Panc1 (cell line): Measurements from ENCODE around the gene RRP9. TPM values are rescaled to one million over a fixed set of nuclear protein-coding genes. Genes with fewer than 3 reads are reported as not detected.

Source experiments
- ATAC-seq: fragments of 200-7000 bp; cut with Tn5 transposase; 2 replicates; pipeline ENCODE4 v1.9.1; 2020; ENCODE audit warnings: mild to moderate bottlenecking, moderate library complexity
- BruUV-seq: library from RNA; stranded (reverse); fragments of 400-500 nt; replicated peaks from 2 replicates; lab custom pipeline; 2021; lab: Mats Ljungman, UMichigan
- CTCF ChIA-PET: fragments of 300-600 bp; sonication (Branson Sonifier 250); formaldehyde crosslinking; loops from one replicate; lab custom pipeline; 2022; ENCODE audit warnings: antibody characterized with exemption; lab: Charles Lee
- POLR2A ChIA-PET: fragments of 300-600 bp; sonication (Branson Sonifier 250); formaldehyde crosslinking; loops from one replicate; lab custom pipeline; 2022; ENCODE audit warnings: antibody characterized with exemption; lab: Charles Lee
- DNase-seq: peaks from one replicate; pipeline ENCODE4 v3.0.0-alpha.2; 2010; ENCODE audit warnings: low read depth, low spot score
- H3K27ac ChIP-seq: 2 replicates; pipeline ENCODE4 v1.5.1; 2011; ENCODE audit warnings: mild to moderate bottlenecking, low read length, inconsistent platforms
- H3K27me3 ChIP-seq: fragments of 200-500 bp; sonication (Bioruptor generic); 2 replicates; pipeline ENCODE4 v1.6.0; 2014; ENCODE audit warnings: low read length, inconsistent platforms; ENCODE audit not compliant: control insufficient read depth, insufficient read depth
- H3K36me3 ChIP-seq: fragments of 200-500 bp; sonication (Bioruptor generic); 2 replicates; pipeline ENCODE4 v1.5.1; 2014; ENCODE audit warnings: inconsistent platforms, mild to moderate bottlenecking, low read length, moderate library complexity; ENCODE audit not compliant: control insufficient read depth, insufficient read depth
- H3K4me1 ChIP-seq: 2 replicates; pipeline ENCODE4 v1.5.1; 2011; ENCODE audit warnings: inconsistent platforms, mild to moderate bottlenecking, low read length, moderate library complexity; ENCODE audit not compliant: control insufficient read depth, insufficient read depth
- H3K4me3 ChIP-seq, 2 experiments: 2 replicates each; pipeline ENCODE4 v1.5.1; 2011 to 2012; ENCODE audit warnings: low read depth in 2 of 2, low read length in 2 of 2, mild to moderate bottlenecking in 2 of 2, inconsistent platforms in 1 of 2, moderate library complexity in 1 of 2
- H3K9me3 ChIP-seq: fragments of 200-500 bp; sonication (Bioruptor generic); 2 replicates; pipeline ENCODE4 v1.5.1; 2014; ENCODE audit warnings: low read depth, mild to moderate bottlenecking, inconsistent platforms, low read length, moderate library complexity; ENCODE audit not compliant: control insufficient read depth, insufficient read depth
- POLR2AphosphoS5 ChIP-seq: IDR thresholded peaks from 2 replicates; pipeline ENCODE4 v1.6.1; 2012; ENCODE audit warnings: mild to moderate bottlenecking, low read depth, low read length, moderate library complexity
- SIN3A ChIP-seq: IDR thresholded peaks from 2 replicates; pipeline ENCODE4 v1.6.1; 2012; ENCODE audit warnings: low read depth, mild to moderate bottlenecking, low read length, moderate library complexity, borderline replicate concordance; ENCODE audit not compliant: insufficient read depth
- TCF7L2 ChIP-seq: IDR thresholded peaks from 2 replicates; pipeline ENCODE4 v1.6.1; 2011; ENCODE audit warnings: mild to moderate bottlenecking, low read depth, low read length, inconsistent platforms
- in situ Hi-C: cut with HindIII; loops from 2 replicates; pipeline ENCODE4 v1.10.0; 2016; ENCODE audit warnings: low sequenced_read_pairs, low pct_unique_long_range_greater_than_20kb
- intact Hi-C: fragments of 100-400 bp; cut with micrococcal nuclease; formaldehyde crosslinking; loops from one replicate; pipeline ENCODE4 v1.10.0; 2022; ENCODE audit not compliant: unreplicated experiment
- total RNA-seq: library from RNA; stranded (reverse); gene quantifications from one replicate; pipeline ENCODE4 v1.2.1, GENCODE V29; 2021; ENCODE audit not compliant: unreplicated experiment
- TF ChIP-seq, protein P1 (sequence below), 2 experiments: IDR thresholded peaks; 2 replicates each; pipeline ENCODE4 v1.6.1; 2011 to 2012; ENCODE audit warnings: low read depth in 2 of 2, control low read depth in 1 of 2, low read length in 1 of 2, mild to moderate bottlenecking in 1 of 2, moderate library complexity in 1 of 2; ENCODE audit not compliant: insufficient read depth in 1 of 2
- TF ChIP-seq, protein P2 (sequence below): fragments of 450-650 bp; IDR thresholded peaks from 2 replicates; pipeline ENCODE4 v1.5.1; 2017; ENCODE audit warnings: mild to moderate bottlenecking

The RRP9 gene
- total RNA-seq, 1 experiment from 2014 or later = 54.5 TPM

DNA sequence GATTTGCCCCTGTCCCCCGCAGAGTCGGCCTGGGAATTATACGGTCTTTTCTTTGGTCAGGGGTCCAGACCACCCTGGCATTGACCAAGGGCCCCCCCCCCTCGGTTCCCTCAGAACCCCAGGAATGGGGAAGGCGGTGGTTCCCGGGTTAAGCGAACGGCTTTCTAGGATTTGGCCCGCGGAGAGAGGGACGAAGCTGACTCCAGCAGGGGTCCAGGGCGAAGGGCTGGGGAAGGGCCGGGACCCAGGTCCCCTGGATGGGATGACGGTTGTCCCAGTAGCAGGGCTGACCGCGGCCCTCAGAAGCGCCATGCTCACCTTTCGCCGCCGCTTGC is 274 bp downstream of the RRP9 start:
- POLR2A ChIA-PET = interaction anchor here (0.6 to 0.7 kb wide), 2 partner anchors 66 to 217 kb away, joined by 3 to 5 read pairs; no protein-coding TSS in a partner anchor
- intact Hi-C loops = no loop called here
- peak; percentile 6 for ATAC-seq
- BruUV-seq = no TSS peak
- Histone ChIP-seq H3K4me1 (peaks cover 7% of the 10 kb centered on the region; the same call in 1 of the 2 replicates), H3K27ac (peak overlapping the region; percentile 78), H3K27me3 (no peaks in the 10 kb centered on the region), H3K36me3 (no peaks in the 10 kb centered on the region; the same call in 1 of the 2 replicates), H3K4me3 (peak overlapping the region; percentile 93 to 94), H3K9me3 (no peaks in the 10 kb centered on the region)
- DNase-seq = no peak
- in situ Hi-C loops = no loop called here
- CTCF ChIA-PET = interaction anchor here (0.8 to 1.2 kb wide), 2 partner anchors 32 to 42 kb away, joined by 3 to 7 read pairs; partner anchors contain the start of genes ABHD14B and ACY1
- no peak for TF ChIP-seq SIN3A
- no peak for TF ChIP-seq TCF7L2
- TF ChIP-seq, protein P1, sequence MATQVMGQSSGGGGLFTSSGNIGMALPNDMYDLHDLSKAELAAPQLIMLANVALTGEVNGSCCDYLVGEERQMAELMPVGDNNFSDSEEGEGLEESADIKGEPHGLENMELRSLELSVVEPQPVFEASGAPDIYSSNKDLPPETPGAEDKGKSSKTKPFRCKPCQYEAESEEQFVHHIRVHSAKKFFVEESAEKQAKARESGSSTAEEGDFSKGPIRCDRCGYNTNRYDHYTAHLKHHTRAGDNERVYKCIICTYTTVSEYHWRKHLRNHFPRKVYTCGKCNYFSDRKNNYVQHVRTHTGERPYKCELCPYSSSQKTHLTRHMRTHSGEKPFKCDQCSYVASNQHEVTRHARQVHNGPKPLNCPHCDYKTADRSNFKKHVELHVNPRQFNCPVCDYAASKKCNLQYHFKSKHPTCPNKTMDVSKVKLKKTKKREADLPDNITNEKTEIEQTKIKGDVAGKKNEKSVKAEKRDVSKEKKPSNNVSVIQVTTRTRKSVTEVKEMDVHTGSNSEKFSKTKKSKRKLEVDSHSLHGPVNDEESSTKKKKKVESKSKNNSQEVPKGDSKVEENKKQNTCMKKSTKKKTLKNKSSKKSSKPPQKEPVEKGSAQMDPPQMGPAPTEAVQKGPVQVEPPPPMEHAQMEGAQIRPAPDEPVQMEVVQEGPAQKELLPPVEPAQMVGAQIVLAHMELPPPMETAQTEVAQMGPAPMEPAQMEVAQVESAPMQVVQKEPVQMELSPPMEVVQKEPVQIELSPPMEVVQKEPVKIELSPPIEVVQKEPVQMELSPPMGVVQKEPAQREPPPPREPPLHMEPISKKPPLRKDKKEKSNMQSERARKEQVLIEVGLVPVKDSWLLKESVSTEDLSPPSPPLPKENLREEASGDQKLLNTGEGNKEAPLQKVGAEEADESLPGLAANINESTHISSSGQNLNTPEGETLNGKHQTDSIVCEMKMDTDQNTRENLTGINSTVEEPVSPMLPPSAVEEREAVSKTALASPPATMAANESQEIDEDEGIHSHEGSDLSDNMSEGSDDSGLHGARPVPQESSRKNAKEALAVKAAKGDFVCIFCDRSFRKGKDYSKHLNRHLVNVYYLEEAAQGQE (IDR thresholded peaks at IDR 0.05; ENCODE audit: insufficient read depth in 1 of 2, low read depth in 2 of 2, low read length in 1 of 2) = no peak
- TF ChIP-seq POLR2AphosphoS5 = no peak
- TF ChIP-seq, protein P2, sequence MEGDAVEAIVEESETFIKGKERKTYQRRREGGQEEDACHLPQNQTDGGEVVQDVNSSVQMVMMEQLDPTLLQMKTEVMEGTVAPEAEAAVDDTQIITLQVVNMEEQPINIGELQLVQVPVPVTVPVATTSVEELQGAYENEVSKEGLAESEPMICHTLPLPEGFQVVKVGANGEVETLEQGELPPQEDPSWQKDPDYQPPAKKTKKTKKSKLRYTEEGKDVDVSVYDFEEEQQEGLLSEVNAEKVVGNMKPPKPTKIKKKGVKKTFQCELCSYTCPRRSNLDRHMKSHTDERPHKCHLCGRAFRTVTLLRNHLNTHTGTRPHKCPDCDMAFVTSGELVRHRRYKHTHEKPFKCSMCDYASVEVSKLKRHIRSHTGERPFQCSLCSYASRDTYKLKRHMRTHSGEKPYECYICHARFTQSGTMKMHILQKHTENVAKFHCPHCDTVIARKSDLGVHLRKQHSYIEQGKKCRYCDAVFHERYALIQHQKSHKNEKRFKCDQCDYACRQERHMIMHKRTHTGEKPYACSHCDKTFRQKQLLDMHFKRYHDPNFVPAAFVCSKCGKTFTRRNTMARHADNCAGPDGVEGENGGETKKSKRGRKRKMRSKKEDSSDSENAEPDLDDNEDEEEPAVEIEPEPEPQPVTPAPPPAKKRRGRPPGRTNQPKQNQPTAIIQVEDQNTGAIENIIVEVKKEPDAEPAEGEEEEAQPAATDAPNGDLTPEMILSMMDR = no peak

DNA sequence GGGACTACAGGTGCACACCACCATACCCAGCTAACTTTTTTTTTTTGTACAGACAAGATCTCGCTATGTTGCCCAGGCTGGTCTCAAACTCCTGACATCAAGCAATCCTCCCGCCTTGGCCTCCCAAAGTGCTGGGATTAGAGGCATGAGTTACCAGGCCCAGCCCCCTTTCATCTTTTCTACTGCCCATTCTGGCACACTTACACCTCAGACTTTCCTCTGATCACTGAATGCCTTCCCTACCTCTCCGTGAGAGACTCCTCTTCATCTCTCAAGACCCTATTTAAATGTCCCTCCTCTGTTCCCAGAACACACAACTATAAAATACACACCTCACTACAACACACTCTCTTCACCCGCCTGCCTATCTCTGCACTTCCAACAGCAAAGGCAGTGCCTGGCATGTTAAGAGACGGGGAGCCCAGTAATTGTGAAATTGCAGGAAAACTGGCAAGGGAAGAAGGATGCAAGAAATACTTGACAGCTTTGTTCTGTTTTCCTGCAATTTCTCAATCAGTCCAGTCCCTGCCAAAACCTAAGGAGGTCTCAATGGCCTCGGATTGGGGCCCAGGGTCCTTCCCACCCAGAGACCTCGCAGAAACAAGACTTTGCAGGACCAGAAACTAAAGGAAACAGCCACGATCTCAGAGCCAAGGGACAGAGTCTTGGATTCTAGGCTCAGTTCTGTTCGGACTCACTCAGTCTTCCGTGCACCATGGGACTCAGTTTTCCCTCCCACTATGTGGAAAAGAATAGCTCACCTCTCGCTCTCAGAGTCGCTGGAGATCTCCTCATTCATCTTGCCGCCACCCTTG is 849 bp downstream of the RRP9 start:
- H3K4me3 ChIP-seq = peak overlapping the region; percentile 93 to 94
- CTCF ChIA-PET = interaction anchor here (0.8 to 1.2 kb wide), 2 partner anchors 33 to 42 kb away, joined by 3 to 7 read pairs; partner anchors contain the start of genes ABHD14B and ACY1
- intact Hi-C loops = no loop called here
- ATAC-seq (no peak), DNase-seq (no peak)
- POLR2A ChIA-PET = interaction anchor here (0.6 kb wide), 1 partner anchor 67 kb away, joined by 5 read pairs; no protein-coding TSS in a partner anchor
- in situ Hi-C loops = no loop called here
- H3K4me1 ChIP-seq = peaks cover 7% of the 10 kb centered on the region; the same call in 1 of the 2 replicates
- peak overlapping the region; percentile 78 for H3K27ac ChIP-seq
- no peaks in the 10 kb centered on the region; the same call in 1 of the 2 replicates for H3K36me3 ChIP-seq
- no peaks in the 10 kb centered on the region for H3K9me3 ChIP-seq
- no peaks in the 10 kb centered on the region for H3K27me3 ChIP-seq
- TF ChIP-seq, protein P2 = no peak
- TF ChIP-seq POLR2AphosphoS5 (no peak), SIN3A (no peak), TCF7L2 (no peak)
- TF ChIP-seq, protein P1 (IDR thresholded peaks at IDR 0.05; ENCODE audit: insufficient read depth in 1 of 2, low read depth in 2 of 2, low read length in 1 of 2) = no peak
- TSS peak; percentile 85 for BruUV-seq
